NCI-H146 treated with DMSO at 0.1 percent for 48 hours (cell line): ENCODE results near the gene R3HDM4.

Experiments
- DNase-seq: peaks from one replicate; lab custom pipeline; 2025; ENCODE audit not compliant: unreplicated experiment; lab: John Stamatoyannopoulos, UW

R3HDM4 gene

GRCh38 chr19:932648-933552 is 19.9 kb upstream of the R3HDM4 start:
- no peak for DNase-seq

- DNase-seq, result no peak
Measured at GRCh38 chr19:931860-932647, 19.0 kb upstream of the R3HDM4 start.

- DNase-seq, result no peak
Measured at GRCh38 chr19:929891-930258, 16.9 kb upstream of the R3HDM4 start.

GRCh38 chr19:929203-929890 is 16.3 kb upstream of the R3HDM4 start:
- DNase-seq, result no peak

- DNase-seq, result no peak
Measured at GRCh38 chr19:928471-929202, 15.6 kb upstream of the R3HDM4 start.

GRCh38 chr19:927780-928401 is 14.9 kb upstream of the R3HDM4 start:
- DNase-seq, result no peak

- no peak for DNase-seq
Measured at GRCh38 chr19:927351-927779, 14.3 kb upstream of the R3HDM4 start.

GRCh38 chr19:926589-927350 is 13.8 kb upstream of the R3HDM4 start:
- no peak for DNase-seq

- DNase-seq, result no peak
Measured at GRCh38 chr19:926323-926588, 13.2 kb upstream of the R3HDM4 start.

GRCh38 chr19:925526-926322 is 12.7 kb upstream of the R3HDM4 start, which contains the start of gene ARID3A:
Gene ARID3A, plus strand, starts transcription at chr19:926035. Its CDS starts 3,494 bp downstream, at chr19:929529.
- peak; percentile 48 for DNase-seq

- DNase-seq, result peak; percentile 48
Measured at GRCh38 chr19:925087-925525, 12.1 kb upstream of the R3HDM4 start.

GRCh38 chr19:924553-925086 is 11.6 kb upstream of the R3HDM4 start:
- no peak for DNase-seq

GRCh38 chr19:920051-920864 is 7.2 kb upstream of the R3HDM4 start:
- peak; percentile 60 for DNase-seq

GRCh38 chr19:919199-920050 is 6.4 kb upstream of the R3HDM4 start:
- peak; percentile 60 for DNase-seq

GRCh38 chr19:918481-919198 is 5.6 kb upstream of the R3HDM4 start:
- DNase-seq, result peak; percentile 24

- DNase-seq, result no peak
Measured at GRCh38 chr19:918152-918437, 5.1 kb upstream of the R3HDM4 start.
